Measurements from ENCODE around the gene DNAJB11.

The DNAJB11 gene

DNA sequence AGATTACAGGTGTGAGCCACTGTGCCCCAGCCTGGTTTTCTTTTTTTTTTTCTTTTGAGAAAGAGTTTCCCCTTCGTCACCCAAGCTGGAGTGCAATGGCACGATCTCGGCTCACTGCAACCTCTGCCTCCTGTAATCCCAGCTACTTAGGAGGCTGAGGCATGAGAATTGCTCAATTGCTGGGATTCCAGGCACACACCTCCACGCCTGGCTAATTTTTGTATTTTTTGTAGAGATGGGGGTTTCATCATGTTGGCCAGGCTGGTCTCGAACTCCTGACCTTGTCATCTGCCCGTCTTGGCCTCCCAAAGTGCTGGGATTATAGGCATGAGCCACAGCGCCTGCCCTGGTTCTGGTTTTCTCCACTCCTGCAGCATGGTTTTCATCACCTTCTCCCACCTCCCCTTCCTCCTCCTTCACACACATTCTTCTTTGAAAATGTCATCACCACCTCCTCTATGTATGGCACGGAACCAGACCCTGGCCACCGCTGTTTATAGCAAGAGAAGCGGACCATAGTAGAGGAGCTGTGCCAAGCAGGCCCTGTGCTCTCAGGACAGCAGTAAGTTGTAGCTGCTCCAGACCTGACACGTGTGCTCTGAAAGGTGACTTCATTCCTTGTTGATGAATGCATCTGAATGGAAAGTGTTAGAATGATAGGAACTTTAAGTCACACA lies 27.7 kb downstream of the DNAJB11 start:
- DNase-seq (ENCODE audit: low spot score), result no peak
- TF ChIP-seq CTCF (IDR thresholded peaks at IDR 0.05; ENCODE audit: extremely low read depth, missing control alignments), result no peak

- no peak for DNase-seq (ENCODE audit: low spot score)
- no peak for TF ChIP-seq CTCF (IDR thresholded peaks at IDR 0.05; ENCODE audit: extremely low read depth, missing control alignments)
These were observed 28.2 kb downstream of the DNAJB11 start for GRCh38 chr3:186598794-186599141.

- TF ChIP-seq CTCF (IDR thresholded peaks at IDR 0.05; ENCODE audit: extremely low read depth, missing control alignments), result no peak
- DNase-seq (ENCODE audit: low spot score), result no peak
These were observed 28.7 kb downstream of the DNAJB11 start for GRCh38 chr3:186599142-186599784.

DNA sequence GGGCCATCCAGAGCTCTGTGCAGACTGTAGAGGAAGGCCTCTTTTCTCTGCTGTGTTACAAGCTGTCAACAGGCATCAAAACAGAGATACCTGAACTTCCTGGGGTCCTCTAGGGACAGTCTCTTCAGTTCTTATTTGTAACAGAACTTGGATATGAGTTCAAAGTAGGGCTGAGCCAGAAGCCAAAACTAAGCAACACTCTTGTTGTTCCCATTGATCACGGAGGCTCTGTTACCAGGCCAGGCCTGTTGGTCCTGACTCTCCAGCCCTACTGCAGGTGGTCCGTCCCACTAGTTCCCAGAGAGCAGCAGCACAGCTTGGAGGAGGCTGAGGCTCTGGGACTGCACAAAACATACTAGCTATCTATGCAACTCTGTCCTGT lies 29.3 kb downstream of the DNAJB11 start:
- no peak for TF ChIP-seq CTCF (IDR thresholded peaks at IDR 0.05; ENCODE audit: extremely low read depth, missing control alignments)
- no peak for DNase-seq (ENCODE audit: low spot score)

GRCh38 chr3:186600896-186601295 lies 30.4 kb downstream of the DNAJB11 start:
- no peak for DNase-seq (ENCODE audit: low spot score)
- TF ChIP-seq CTCF (IDR thresholded peaks at IDR 0.05; ENCODE audit: extremely low read depth, missing control alignments), result no peak

DNA sequence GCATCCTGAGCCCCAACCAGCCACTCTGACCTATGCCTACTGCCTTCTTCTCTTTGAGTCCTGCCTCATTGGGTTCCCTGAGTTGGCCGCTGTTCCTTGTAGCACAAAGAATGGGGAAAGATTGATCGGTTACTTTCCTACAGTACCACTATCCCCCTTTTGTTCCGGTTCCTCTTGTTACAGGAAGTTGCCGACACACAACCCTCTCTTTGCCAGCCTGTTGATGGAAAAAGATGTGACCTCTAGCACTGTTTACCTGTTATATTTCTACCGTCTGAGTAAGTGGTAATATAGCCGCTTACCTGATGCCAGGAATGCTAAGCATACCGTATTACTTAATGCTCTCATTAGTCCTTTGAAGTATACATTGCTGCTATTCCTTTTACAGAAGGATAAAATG lies 32.6 kb downstream of the DNAJB11 start:
- DNase-seq (ENCODE audit: low spot score), result no peak
- TF ChIP-seq CTCF (IDR thresholded peaks at IDR 0.05; ENCODE audit: extremely low read depth, missing control alignments), result no peak

DNA sequence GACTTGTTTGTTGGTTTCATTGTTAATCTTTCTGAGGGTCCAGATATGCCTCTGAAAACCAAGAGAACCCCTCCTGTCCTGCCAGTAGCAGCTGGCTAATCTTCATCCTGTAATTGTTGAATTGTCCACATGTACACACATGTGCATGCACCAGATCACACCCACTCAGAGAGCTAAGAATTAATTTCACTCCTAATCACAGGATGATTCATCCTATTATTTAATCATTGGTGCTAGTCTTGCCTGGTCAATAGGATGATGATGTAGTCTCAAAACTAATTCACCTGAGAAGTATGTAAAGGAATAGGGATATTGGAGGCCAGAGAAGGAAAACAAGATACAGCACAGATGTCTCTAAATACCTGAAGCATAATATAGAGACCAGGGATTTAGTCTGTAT lies 34.6 kb downstream of the DNAJB11 start:
- no peak for DNase-seq (ENCODE audit: low spot score)
- TF ChIP-seq CTCF (IDR thresholded peaks at IDR 0.05; ENCODE audit: extremely low read depth, missing control alignments), result no peak

All from GM20000 (cell line).